Brain microvascular endothelial cell (primary cell): Measurements from ENCODE around the gene RAET1L.

Experiments
- DNase-seq: peaks from one replicate; pipeline ENCODE4 v3.0.0-alpha.2; 2020
- H3K27ac ChIP-seq: fragments of 250-450 bp; sonication (Bioruptor Pico); 2 replicates; pipeline ENCODE4 v1.5.1; 2020; ENCODE audit warnings: mild to moderate bottlenecking, moderate library complexity
- H3K27me3 ChIP-seq: fragments of 250-450 bp; sonication (Bioruptor Pico); replicated peaks from 2 replicates; pipeline ENCODE4 v1.5.1; 2020; ENCODE audit warnings: mild to moderate bottlenecking
- H3K36me3 ChIP-seq: fragments of 250-450 bp; sonication (Bioruptor Pico); replicated peaks from 2 replicates; pipeline ENCODE4 v1.5.1; 2020; ENCODE audit warnings: mild to moderate bottlenecking
- H3K4me3 ChIP-seq: 2 replicates; pipeline ENCODE4 v1.5.1; 2011; ENCODE audit warnings: low read depth, mild to moderate bottlenecking, control low read depth, low read length, moderate library complexity
- CTCF ChIP-seq: IDR thresholded peaks from 2 replicates; pipeline ENCODE4 v1.5.1; 2011; ENCODE audit warnings: low read depth, mild to moderate bottlenecking, moderate library complexity, low read length, control low read depth, inconsistent platforms; ENCODE audit errors: missing control alignments
- in situ Hi-C: cut with HindIII; loops from 2 replicates; pipeline ENCODE4 v1.10.0; 2017; ENCODE audit warnings: low sequenced_read_pairs, low pct_ligation_motif_present

The RAET1L gene

GRCh38 chr6:149988550-149989346, 36.6 kb downstream of the RAET1L start:
- peaks cover 91% of the 10 kb centered on the region for H3K27me3 ChIP-seq
- H3K27ac ChIP-seq = no peak overlapping the region
- no peak for DNase-seq
- no peaks in the 10 kb centered on the region for H3K36me3 ChIP-seq
- H3K4me3 ChIP-seq = no peak overlapping the region
- in situ Hi-C loops = no loop called here
- no peak for TF ChIP-seq CTCF

- DNase-seq = no peak
- Histone ChIP-seq H3K36me3 (no peaks in the 10 kb centered on the region), H3K4me3 (no peak overlapping the region), H3K27me3 (peaks cover 87% of the 10 kb centered on the region), H3K27ac (no peak overlapping the region)
- TF ChIP-seq CTCF = no peak
- in situ Hi-C loops = no loop called here
Observed at GRCh38 chr6:149987602-149988107, 37.7 kb downstream of the RAET1L start.

- in situ Hi-C loops = no loop called here
- H3K27me3 ChIP-seq = peaks cover 82% of the 10 kb centered on the region
Observed at GRCh38 chr6:149985481-149985937, 39.8 kb downstream of the RAET1L start.

GRCh38 chr6:149984773-149985172, 40.6 kb downstream of the RAET1L start:
- Histone ChIP-seq H3K36me3 (no peaks in the 10 kb centered on the region), H3K4me3 (no peak overlapping the region), H3K27me3 (peaks cover 77% of the 10 kb centered on the region), H3K27ac (no peak overlapping the region)
- TF ChIP-seq CTCF = no peak
- in situ Hi-C loops = no loop called here
- DNase-seq = no peak

More at GRCh38 chr6:149985481-149985937, 39.8 kb downstream of the RAET1L start:
- no peak overlapping the region for H3K27ac ChIP-seq
- no peak for DNase-seq
- H3K4me3 ChIP-seq = no peak overlapping the region
- no peaks in the 10 kb centered on the region for H3K36me3 ChIP-seq
- TF ChIP-seq CTCF = peak; percentile 32

- Histone ChIP-seq H3K27me3 (peaks cover 72% of the 10 kb centered on the region), H3K36me3 (no peaks in the 10 kb centered on the region), H3K27ac (no peak overlapping the region), H3K4me3 (no peak overlapping the region)
- no peak for DNase-seq
- in situ Hi-C loops = no loop called here
- TF ChIP-seq CTCF = no peak
Observed at GRCh38 chr6:149983145-149983544, 42.2 kb downstream of the RAET1L start.
